HepG2 (cell line): Measurements from ENCODE around the gene IKZF3. TPM values are rescaled to one million over a fixed set of nuclear protein-coding genes. Genes with fewer than 3 reads are reported as not detected.
A peak's percentile ranks its signal among the peaks of the same experiment; 100 is the strongest.

Experiments
- ATAC-seq: fragments of 200-7000 bp; cut with Tn5 transposase; 3 replicates; pipeline ENCODE4 v1.9.1; 2020; ENCODE audit warnings: mild to moderate bottlenecking, moderate library complexity
- BruUV-seq: library from RNA; stranded (reverse); fragments of 400-500 nt; replicated peaks from 2 replicates; lab custom pipeline; 2021; lab: Mats Ljungman, UMichigan
- CTCF ChIA-PET: fragments of 300-600 bp; formaldehyde crosslinking; extraction: SDS; loops from one replicate; lab custom pipeline; 2021; ENCODE audit warnings: low total read pairs, inconsistent platforms, low intra/inter-chr PET ratio; lab: Yijun Ruan, JAX
- POLR2A ChIA-PET: fragments of 350-600 bp; sonication (Branson Sonifier 250); formaldehyde crosslinking; loops from one replicate; lab custom pipeline; 2020; ENCODE audit warnings: antibody characterized with exemption, inconsistent platforms; lab: Yijun Ruan, JAX
- DNase-seq: peaks from one replicate; pipeline ENCODE4 v3.0.0-alpha.2; 2015; ENCODE audit warnings: low spot score
- FAIRE-seq: peaks from 3 replicates; lab custom pipeline; 2011; peaks lifted over from hg19 to GRCh38; lab: Jason Lieb, UNC
- H2AFZ ChIP-seq: one replicate; pipeline ENCODE4 v1.6.1; 2011; ENCODE audit warnings: low read length, inconsistent platforms
- H3K27ac ChIP-seq: fragments of 300-600 bp; 3 replicates; pipeline ENCODE4 v1.8.0; 2011; ENCODE audit warnings: mixed run types, mild to moderate bottlenecking, mixed read lengths, low read length, inconsistent platforms; ENCODE audit not compliant: insufficient read depth; ENCODE audit errors: extremely low read length
- H3K27me3 ChIP-seq, 2 experiments: fragments of 200-600 bp in 1 of 2; 2 replicates in 1 of 2; 3 replicates in 1 of 2; pipeline versions ENCODE4 v1.6.0 to v1.8.0; 2011; ENCODE audit warnings: low read length in 2 of 2, mild to moderate bottlenecking in 2 of 2, moderate library complexity in 2 of 2, inconsistent platforms in 1 of 2; ENCODE audit not compliant: insufficient read depth in 2 of 2, control insufficient read depth in 1 of 2
- H3K36me3 ChIP-seq, 2 experiments: fragments of 200-600 bp in 1 of 2; replicated peaks in 1 of 2; 2 replicates in 1 of 2; 3 replicates in 1 of 2; pipeline versions ENCODE4 v1.5.1 to v1.8.0; 2011; ENCODE audit warnings: low read length in 2 of 2, inconsistent platforms in 1 of 2; ENCODE audit not compliant: insufficient read depth in 2 of 2, control insufficient read depth in 1 of 2
- H3K4me1 ChIP-seq: 2 replicates; pipeline ENCODE4 v1.5.1; 2012; ENCODE audit warnings: low read length, inconsistent platforms; ENCODE audit not compliant: insufficient read depth
- H3K4me2 ChIP-seq: 2 replicates; pipeline ENCODE4 v1.6.0; 2011; ENCODE audit warnings: low read depth, low read length, inconsistent platforms
- H3K4me3 ChIP-seq, 3 experiments: fragments of 200-600 bp in 1 of 3; sonication (generic), shearing (Covaris generic) in 1 of 3; replicated peaks in 1 of 3; 2 replicates each; pipeline ENCODE4 v1.5.1; 2011 to 2016; ENCODE audit warnings: low read length in 3 of 3, inconsistent platforms in 2 of 3, low read depth in 2 of 3, mild to moderate bottlenecking in 2 of 3, control low read depth in 1 of 3, mixed read lengths in 1 of 3; ENCODE audit not compliant: insufficient read depth in 1 of 3
- H3K79me2 ChIP-seq: one replicate; pipeline ENCODE4 v1.6.1; 2011; ENCODE audit warnings: low read length, inconsistent platforms; ENCODE audit not compliant: insufficient read depth
- H3K9ac ChIP-seq: 2 replicates; pipeline ENCODE4 v1.6.0; 2011; ENCODE audit warnings: mild to moderate bottlenecking, low read depth, low read length, inconsistent platforms; ENCODE audit not compliant: insufficient read depth
- H3K9me3 ChIP-seq: 2 replicates; pipeline ENCODE4 v1.5.1; 2012; ENCODE audit warnings: mild to moderate bottlenecking, low read length
- H4K20me1 ChIP-seq: 2 replicates; pipeline ENCODE4 v1.6.0; 2011; ENCODE audit warnings: inconsistent platforms, mild to moderate bottlenecking, low read length, moderate library complexity; ENCODE audit not compliant: insufficient read depth
- AGO2 ChIP-seq: fragments of 200-400 bp; formaldehyde crosslinking; optimal IDR thresholded peaks from 2 replicates; pipeline ENCODE3; 2017; ENCODE audit warnings: mild to moderate bottlenecking, low read depth, low read length, moderate library complexity
- GTF3A ChIP-seq: sonication (generic); formaldehyde crosslinking; conservative IDR thresholded peaks from 2 replicates; pipeline ENCODE4 v1.4.0; 2020; ENCODE audit warnings: mild to moderate bottlenecking, missing genetic modification reagents
- JUNB ChIP-seq: sonication (generic); formaldehyde crosslinking; IDR thresholded peaks from 2 replicates; pipeline ENCODE4 v1.8.0; 2022; ENCODE audit warnings: missing genetic modification reagents, mild to moderate bottlenecking, borderline replicate concordance
- KLF15 ChIP-seq: sonication (generic); formaldehyde crosslinking; IDR thresholded peaks from 2 replicates; pipeline ENCODE4 v1.8.1; 2023; ENCODE audit warnings: borderline replicate concordance, mild to moderate bottlenecking, inconsistent platforms, missing genetic modification reagents, mixed read lengths
- MATR3 ChIP-seq: sonication (generic); formaldehyde crosslinking; IDR thresholded peaks from 2 replicates; pipeline ENCODE4 v1.4.0; 2020; ENCODE audit warnings: missing genetic modification reagents
- SETDB1 ChIP-seq: sonication (generic); formaldehyde crosslinking; IDR thresholded peaks from 2 replicates; pipeline ENCODE4 v1.5.1; 2020; ENCODE audit warnings: missing genetic modification reagents, mild to moderate bottlenecking, borderline replicate concordance
- ZC3H13 ChIP-seq: sonication (generic); formaldehyde crosslinking; IDR thresholded peaks from 2 replicates; pipeline ENCODE4 v1.8.1; 2023; ENCODE audit warnings: mild to moderate bottlenecking, missing genetic modification reagents, moderate library complexity
- WGBS: methylation state at CpG from one replicate; pipeline ENCODE4 v1.1.6; 2017; ENCODE audit warnings: low lambda C conversion rate; 5-methylcytosine and 5-hydroxymethylcytosine counted together
- in situ Hi-C: cut with HindIII; loops from 2 replicates; pipeline ENCODE4 v1.10.0; 2017; ENCODE audit warnings: low pct_unique_long_range_greater_than_20kb; ENCODE audit not compliant: extremely low pct_ligation_motif_present
- intact Hi-C: fragments of 100-400 bp; cut with micrococcal nuclease; formaldehyde crosslinking; loops from one replicate; pipeline ENCODE4 v1.10.0; 2022; ENCODE audit not compliant: unreplicated experiment
- polyA plus RNA-seq, 8 experiments: library from polyadenylated mRNA; depleted of rRNA in 3 of 8; stranded (reverse) in 7 of 8; unstranded in 1 of 8; fragments of >200 nt; fragmentation: Illumina TruSeq in 4 of 8; extraction: Trizol in 4 of 8; gene quantifications; 2 replicates each; pipeline versions ENCODE4 v1.2.1 to v1.2.3, GENCODE V29; 2011 to 2016; ENCODE audit warnings: low read depth in 4 of 8, missing spikeins in 1 of 8, mixed read lengths in 1 of 8; ENCODE audit not compliant: insufficient read depth in 1 of 8
- total RNA-seq, 5 experiments: library from RNA; depleted of rRNA; stranded (reverse); fragments of >200 nt; fragmentation: Illumina TruSeq; extraction: Trizol; gene quantifications; 2 replicates each; pipeline ENCODE4 v1.2.3, GENCODE V29; 2016; ENCODE audit warnings: low read depth in 1 of 5
- TF ChIP-seq, protein P1 (sequence below): IDR thresholded peaks from 2 replicates; pipeline ENCODE4 v1.6.1; 2016; ENCODE audit warnings: low read depth, missing genetic modification reagents, missing compliant biosample characterization

IKZF3 gene
- total and polyA plus RNA-seq, 2 of the 13 experiments (the other 11 are each of a cell fraction or from before 2014, with no cell fraction given), result not detected

DNA sequence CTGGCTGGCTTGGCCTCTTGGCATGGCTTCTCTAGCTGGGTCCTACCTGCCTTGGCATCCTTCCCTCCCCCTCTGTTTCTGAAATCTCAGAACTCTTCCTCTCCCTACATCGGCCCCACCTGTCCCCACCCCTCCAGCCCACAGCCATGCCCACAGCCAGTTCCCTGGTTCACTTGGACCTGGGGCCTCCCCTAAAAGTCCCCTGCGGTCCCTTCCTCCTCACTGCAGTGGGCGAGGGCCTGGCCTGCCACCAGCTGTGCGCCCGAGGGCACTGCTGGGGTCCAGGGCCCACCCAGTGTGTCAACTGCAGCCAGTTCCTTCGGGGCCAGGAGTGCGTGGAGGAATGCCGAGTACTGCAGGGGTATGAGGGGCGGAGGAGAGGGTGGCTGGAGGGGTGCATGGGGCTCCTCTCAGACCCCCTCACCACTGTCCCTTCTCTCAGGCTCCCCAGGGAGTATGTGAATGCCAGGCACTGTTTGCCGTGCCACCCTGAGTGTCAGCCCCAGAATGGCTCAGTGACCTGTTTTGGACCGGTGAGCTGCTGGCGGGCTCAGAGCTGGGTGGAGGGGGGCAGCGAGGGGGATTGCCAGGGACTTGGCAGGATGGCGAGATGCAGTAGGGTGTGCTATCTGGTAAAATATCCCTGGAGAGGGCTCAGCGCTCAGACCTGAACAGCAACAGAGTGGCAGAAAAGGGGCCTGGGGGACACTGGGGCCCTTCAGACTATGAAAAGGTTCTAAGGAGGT is 147.9 kb downstream of the IKZF3 start:
- no peak for DNase-seq
- H3K79me2 ChIP-seq, result no peaks in the 10 kb centered on the region
- no peak overlapping the region for H3K4me2 ChIP-seq
- H2AFZ ChIP-seq, result no peak overlapping the region
- no peaks in the 10 kb centered on the region for H3K9me3 ChIP-seq
- H3K36me3 ChIP-seq, result peaks cover 34 to 83% of the 10 kb centered on the region in 2 experiments
- H3K27ac ChIP-seq, result no peak overlapping the region
- no peak overlapping the region for H3K4me3 ChIP-seq
- 98% methylated on average over 15 of the region's 15 CpGs for WGBS
- ChIA-PET CTCF (no interaction called here), POLR2A (interaction anchor here (0.6 to 4.1 kb wide), 3 partner anchors 13 to 23 kb away, joined by 3 to 11 read pairs (median 3); no protein-coding TSS in a partner anchor)
- BruUV-seq, result no TSS peak
- H3K4me1 ChIP-seq, result no peaks in the 10 kb centered on the region
- TF ChIP-seq JUNB (CRISPR knock-in tag) (no peak), AGO2 (peak; percentile 78), KLF15 (CRISPR knock-in tag) (no peak), MATR3 (no peak), SETDB1 (CRISPR knock-in tag) (no peak), GTF3A (CRISPR knock-in tag) (no peak), ZC3H13 (CRISPR knock-in tag) (no peak)
- TF ChIP-seq, protein P1, sequence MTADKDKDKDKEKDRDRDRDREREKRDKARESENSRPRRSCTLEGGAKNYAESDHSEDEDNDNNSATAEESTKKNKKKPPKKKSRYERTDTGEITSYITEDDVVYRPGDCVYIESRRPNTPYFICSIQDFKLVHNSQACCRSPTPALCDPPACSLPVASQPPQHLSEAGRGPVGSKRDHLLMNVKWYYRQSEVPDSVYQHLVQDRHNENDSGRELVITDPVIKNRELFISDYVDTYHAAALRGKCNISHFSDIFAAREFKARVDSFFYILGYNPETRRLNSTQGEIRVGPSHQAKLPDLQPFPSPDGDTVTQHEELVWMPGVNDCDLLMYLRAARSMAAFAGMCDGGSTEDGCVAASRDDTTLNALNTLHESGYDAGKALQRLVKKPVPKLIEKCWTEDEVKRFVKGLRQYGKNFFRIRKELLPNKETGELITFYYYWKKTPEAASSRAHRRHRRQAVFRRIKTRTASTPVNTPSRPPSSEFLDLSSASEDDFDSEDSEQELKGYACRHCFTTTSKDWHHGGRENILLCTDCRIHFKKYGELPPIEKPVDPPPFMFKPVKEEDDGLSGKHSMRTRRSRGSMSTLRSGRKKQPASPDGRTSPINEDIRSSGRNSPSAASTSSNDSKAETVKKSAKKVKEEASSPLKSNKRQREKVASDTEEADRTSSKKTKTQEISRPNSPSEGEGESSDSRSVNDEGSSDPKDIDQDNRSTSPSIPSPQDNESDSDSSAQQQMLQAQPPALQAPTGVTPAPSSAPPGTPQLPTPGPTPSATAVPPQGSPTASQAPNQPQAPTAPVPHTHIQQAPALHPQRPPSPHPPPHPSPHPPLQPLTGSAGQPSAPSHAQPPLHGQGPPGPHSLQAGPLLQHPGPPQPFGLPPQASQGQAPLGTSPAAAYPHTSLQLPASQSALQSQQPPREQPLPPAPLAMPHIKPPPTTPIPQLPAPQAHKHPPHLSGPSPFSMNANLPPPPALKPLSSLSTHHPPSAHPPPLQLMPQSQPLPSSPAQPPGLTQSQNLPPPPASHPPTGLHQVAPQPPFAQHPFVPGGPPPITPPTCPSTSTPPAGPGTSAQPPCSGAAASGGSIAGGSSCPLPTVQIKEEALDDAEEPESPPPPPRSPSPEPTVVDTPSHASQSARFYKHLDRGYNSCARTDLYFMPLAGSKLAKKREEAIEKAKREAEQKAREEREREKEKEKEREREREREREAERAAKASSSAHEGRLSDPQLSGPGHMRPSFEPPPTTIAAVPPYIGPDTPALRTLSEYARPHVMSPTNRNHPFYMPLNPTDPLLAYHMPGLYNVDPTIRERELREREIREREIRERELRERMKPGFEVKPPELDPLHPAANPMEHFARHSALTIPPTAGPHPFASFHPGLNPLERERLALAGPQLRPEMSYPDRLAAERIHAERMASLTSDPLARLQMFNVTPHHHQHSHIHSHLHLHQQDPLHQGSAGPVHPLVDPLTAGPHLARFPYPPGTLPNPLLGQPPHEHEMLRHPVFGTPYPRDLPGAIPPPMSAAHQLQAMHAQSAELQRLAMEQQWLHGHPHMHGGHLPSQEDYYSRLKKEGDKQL (CRISPR knock-in tag), result no peak
- H3K9ac ChIP-seq, result no peak overlapping the region
- in situ Hi-C loops, result no loop called here
- no peaks in the 10 kb centered on the region for H4K20me1 ChIP-seq
- FAIRE-seq, result no peak
- intact Hi-C loops, result no loop called here
- peak; percentile 13; the same call in 2 of the 3 replicates for ATAC-seq
- no peaks in the 10 kb centered on the region for H3K27me3 ChIP-seq
